Calu3 (cell line): ENCODE measurements around the gene SHLD1. TPM values are rescaled to one million over a fixed set of nuclear protein-coding genes. Genes with fewer than 3 reads are reported as not detected.

ENCODE experiments used
- BruUV-seq: library from RNA; stranded (reverse); fragments of 400-500 nt; replicated peaks from 2 replicates; lab custom pipeline; 2021; lab: Mats Ljungman, UMichigan
- CTCF ChIA-PET: fragments of 300-600 bp; sonication (Branson Sonifier 250); formaldehyde crosslinking; loops from one replicate; lab custom pipeline; 2022; ENCODE audit warnings: antibody characterized with exemption; lab: Charles Lee
- DNase-seq: peaks from one replicate; pipeline ENCODE4 v3.0.0; 2022
- H3K27ac Mint-ChIP-seq: one replicate; pipeline ENCODE4 v1.8.0; 2022; ENCODE audit warnings: mixed read lengths; ENCODE audit not compliant: unreplicated experiment
- H3K27me3 Mint-ChIP-seq: one replicate; pipeline ENCODE4 v1.8.0; 2022; ENCODE audit warnings: mixed read lengths; ENCODE audit not compliant: unreplicated experiment
- H3K36me3 Mint-ChIP-seq: one replicate; pipeline ENCODE4 v1.8.0; 2022; ENCODE audit warnings: mild to moderate bottlenecking, moderate library complexity, mixed read lengths; ENCODE audit not compliant: insufficient read depth, unreplicated experiment
- H3K4me1 Mint-ChIP-seq: one replicate; pipeline ENCODE4 v1.8.0; 2022; ENCODE audit warnings: mild to moderate bottlenecking, low read depth, mixed read lengths; ENCODE audit not compliant: unreplicated experiment
- H3K4me3 Mint-ChIP-seq: one replicate; pipeline ENCODE4 v1.8.0; 2022; ENCODE audit warnings: mild to moderate bottlenecking, low read depth, moderate library complexity, mixed read lengths; ENCODE audit not compliant: unreplicated experiment
- H3K9me3 Mint-ChIP-seq: one replicate; pipeline ENCODE4 v1.8.0; 2022; ENCODE audit warnings: low read depth, mixed read lengths; ENCODE audit not compliant: unreplicated experiment
- intact Hi-C: fragments of 100-400 bp; cut with micrococcal nuclease; formaldehyde crosslinking; loops from one replicate; pipeline ENCODE4 v1.10.0; 2022; ENCODE audit not compliant: unreplicated experiment
- total RNA-seq: library from RNA; stranded (reverse); gene quantifications from 2 replicates; pipeline ENCODE4 v1.2.3, GENCODE V29; 2022
- TF ChIP-seq, protein P1 (sequence below): fragments of 200-600 bp; IDR thresholded peaks from one replicate; pipeline ENCODE4 v1.8.0; 2022; ENCODE audit warnings: antibody characterized with exemption; ENCODE audit not compliant: unreplicated experiment

SHLD1 gene
- total RNA-seq, 1 experiment from 2014 or later = 1.3 TPM

DNA sequence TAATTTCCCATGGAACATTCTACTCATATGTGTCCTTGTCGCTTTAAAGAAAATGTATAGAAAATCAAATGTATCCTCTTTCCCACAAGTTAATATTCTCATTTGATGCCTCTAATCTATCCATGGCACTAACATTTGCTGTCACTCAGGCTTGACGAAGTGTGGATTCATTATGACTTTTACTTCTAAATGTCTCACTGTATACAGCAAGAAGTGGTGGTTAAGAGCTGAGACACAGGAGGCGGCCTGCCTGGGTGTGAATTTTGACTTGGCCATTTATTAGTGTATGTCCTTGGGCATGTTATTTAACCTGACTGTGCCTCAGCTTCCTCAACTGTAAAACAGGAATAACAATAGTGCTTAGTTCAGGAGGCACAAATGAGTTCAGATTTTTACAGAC, 130.1 kb downstream of the SHLD1 start:
- CTCF ChIA-PET = no interaction called here
- no peaks in the 10 kb centered on the region for H3K9me3 Mint-ChIP-seq
- TF ChIP-seq, protein P1, sequence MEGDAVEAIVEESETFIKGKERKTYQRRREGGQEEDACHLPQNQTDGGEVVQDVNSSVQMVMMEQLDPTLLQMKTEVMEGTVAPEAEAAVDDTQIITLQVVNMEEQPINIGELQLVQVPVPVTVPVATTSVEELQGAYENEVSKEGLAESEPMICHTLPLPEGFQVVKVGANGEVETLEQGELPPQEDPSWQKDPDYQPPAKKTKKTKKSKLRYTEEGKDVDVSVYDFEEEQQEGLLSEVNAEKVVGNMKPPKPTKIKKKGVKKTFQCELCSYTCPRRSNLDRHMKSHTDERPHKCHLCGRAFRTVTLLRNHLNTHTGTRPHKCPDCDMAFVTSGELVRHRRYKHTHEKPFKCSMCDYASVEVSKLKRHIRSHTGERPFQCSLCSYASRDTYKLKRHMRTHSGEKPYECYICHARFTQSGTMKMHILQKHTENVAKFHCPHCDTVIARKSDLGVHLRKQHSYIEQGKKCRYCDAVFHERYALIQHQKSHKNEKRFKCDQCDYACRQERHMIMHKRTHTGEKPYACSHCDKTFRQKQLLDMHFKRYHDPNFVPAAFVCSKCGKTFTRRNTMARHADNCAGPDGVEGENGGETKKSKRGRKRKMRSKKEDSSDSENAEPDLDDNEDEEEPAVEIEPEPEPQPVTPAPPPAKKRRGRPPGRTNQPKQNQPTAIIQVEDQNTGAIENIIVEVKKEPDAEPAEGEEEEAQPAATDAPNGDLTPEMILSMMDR = no peak
- DNase-seq = no peak
- no TSS peak for BruUV-seq
- H3K27ac Mint-ChIP-seq = no peak overlapping the region
- peaks cover 42% of the 10 kb centered on the region for H3K27me3 Mint-ChIP-seq
- H3K4me3 Mint-ChIP-seq = no peak overlapping the region
- no peaks in the 10 kb centered on the region for H3K36me3 Mint-ChIP-seq
- peaks cover 8% of the 10 kb centered on the region for H3K4me1 Mint-ChIP-seq
- intact Hi-C loops = no loop called here

DNA sequence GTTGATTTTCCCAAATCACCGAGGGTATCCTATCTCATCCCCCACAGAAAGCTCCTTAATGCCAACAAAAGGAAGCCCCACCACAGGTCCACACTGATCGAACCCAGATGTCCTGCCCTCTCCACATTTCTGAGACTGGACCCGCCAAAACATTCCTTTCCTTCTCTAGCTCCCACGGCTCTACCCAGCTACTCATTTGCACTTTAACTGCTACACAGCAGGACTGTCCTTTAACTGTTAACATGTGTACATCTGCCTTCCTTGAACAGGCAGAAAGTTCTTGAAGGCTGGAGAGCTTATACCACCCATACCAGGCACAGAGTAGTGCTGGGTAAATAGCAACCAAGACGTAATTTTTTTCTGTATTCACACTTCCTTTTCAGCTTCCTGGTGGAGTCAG, 131.5 kb downstream of the SHLD1 start:
- no TSS peak for BruUV-seq
- H3K4me1 Mint-ChIP-seq = peaks cover 8% of the 10 kb centered on the region

GRCh38 chr20:5882166-5882565, 132.0 kb downstream of the SHLD1 start:
- H3K27ac Mint-ChIP-seq = no peak overlapping the region
- DNase-seq = no peak
- H3K4me1 Mint-ChIP-seq = peaks cover 8% of the 10 kb centered on the region
- no peak overlapping the region for H3K4me3 Mint-ChIP-seq
- peaks cover 42% of the 10 kb centered on the region for H3K27me3 Mint-ChIP-seq
- intact Hi-C loops = no loop called here
- CTCF ChIA-PET = interaction anchor here (0.6 kb wide), 1 partner anchor 17 kb away, joined by 3 read pairs; no protein-coding TSS in a partner anchor
- no peaks in the 10 kb centered on the region for H3K9me3 Mint-ChIP-seq
- TF ChIP-seq, protein P1 = no peak
- no peaks in the 10 kb centered on the region for H3K36me3 Mint-ChIP-seq
- BruUV-seq = no TSS peak

More for the DNA sequence above, 131.5 kb downstream of the SHLD1 start:
- DNase-seq = no peak
- Mint-ChIP-seq H3K27me3 (peaks cover 42% of the 10 kb centered on the region), H3K36me3 (no peaks in the 10 kb centered on the region), H3K9me3 (no peaks in the 10 kb centered on the region), H3K4me3 (no peak overlapping the region), H3K27ac (no peak overlapping the region)
- intact Hi-C loops = no loop called here
- TF ChIP-seq, protein P1 = no peak
- CTCF ChIA-PET = interaction anchor here (0.6 kb wide), 1 partner anchor 375 kb away, joined by 4 read pairs; no protein-coding TSS in a partner anchor

DNA sequence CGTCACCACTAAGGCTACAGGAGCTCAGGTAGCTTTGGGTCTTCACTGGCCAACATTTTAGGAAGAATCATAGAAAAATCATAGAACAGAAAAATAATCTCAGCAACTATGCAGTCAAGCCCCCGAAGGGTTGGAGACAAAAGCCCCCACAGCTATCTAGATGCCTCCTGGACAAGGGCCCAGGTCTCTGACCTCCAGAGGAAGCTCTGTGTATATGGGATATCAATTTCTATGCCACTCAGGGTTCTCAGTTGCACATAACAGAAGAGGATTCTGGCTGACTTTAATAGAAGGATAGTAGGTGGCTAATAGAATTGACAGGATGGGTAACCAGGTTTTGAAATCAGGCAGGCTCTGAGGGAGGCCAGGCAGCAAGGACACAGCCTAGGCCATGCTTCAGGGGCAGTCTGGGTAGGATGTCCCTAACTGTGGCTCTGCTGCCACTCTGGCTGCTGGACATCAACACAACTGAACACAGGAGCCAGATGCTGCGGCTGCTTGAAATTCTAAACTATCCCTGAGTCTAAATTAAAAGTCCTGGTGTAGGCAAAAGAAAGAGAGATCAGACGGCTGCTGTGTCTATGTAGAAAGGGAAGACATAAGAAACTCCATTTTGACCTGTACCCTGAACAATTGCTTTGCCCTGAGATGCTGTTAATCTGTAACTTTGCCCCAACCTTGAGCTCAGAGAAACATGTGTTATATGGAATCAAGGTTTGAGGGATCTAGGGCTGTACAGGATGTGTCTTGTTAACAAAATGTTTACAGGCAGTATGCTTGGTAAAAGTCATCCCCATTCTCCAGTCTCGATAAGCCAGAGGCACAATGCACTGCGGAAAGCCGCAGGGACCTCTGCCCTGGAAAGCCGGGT, 134.5 kb downstream of the SHLD1 start:
- Mint-ChIP-seq H3K4me3 (no peak overlapping the region), H3K36me3 (no peaks in the 10 kb centered on the region), H3K27ac (no peak overlapping the region), H3K9me3 (no peaks in the 10 kb centered on the region), H3K27me3 (peaks cover 57% of the 10 kb centered on the region), H3K4me1 (peaks cover 8% of the 10 kb centered on the region)
- TF ChIP-seq, protein P1 = no peak
- DNase-seq = no peak
- intact Hi-C loops = no loop called here
- CTCF ChIA-PET = no interaction called here
- no TSS peak for BruUV-seq
